Spleen (tissue), 11 donors: ENCODE measurements around the gene RAB11FIP5. TPM values are rescaled to one million over a fixed set of nuclear protein-coding genes. Genes with fewer than 3 reads are reported as not detected.

ENCODE experiments used
- DNase-seq: peaks from one replicate; pipeline ENCODE4 v3.0.0-alpha.2; 2020
- H3K27ac ChIP-seq, 8 donors: fragments of 200-600 bp; sonication (generic) in 7 of 8; 1 replicate in 4 of 8; 2 replicates in 4 of 8; pipeline versions ENCODE4 v1.5.0 to v1.8.0; 2016 to 2021; ENCODE audit warnings: inconsistent platforms in 4 of 8, mild to moderate bottlenecking in 4 of 8, moderate library complexity in 1 of 8
- H3K27me3 ChIP-seq, 7 donors: fragments of 200-600 bp; sonication (generic) in 6 of 7; replicated peaks in 1 of 7; 1 replicate in 4 of 7; 2 replicates in 3 of 7; pipeline versions ENCODE4 v1.5.0 to v1.8.0; 2016 to 2021; ENCODE audit warnings: inconsistent platforms in 3 of 7, mild to moderate bottlenecking in 1 of 7
- H3K36me3 ChIP-seq, 6 donors: fragments of 200-600 bp; sonication (generic) in 5 of 6; 1 replicate in 4 of 6; 2 replicates in 2 of 6; pipeline versions ENCODE4 v1.5.0 to v1.8.0; 2016 to 2021; ENCODE audit warnings: inconsistent platforms in 2 of 6
- H3K4me1 ChIP-seq, 6 donors: fragments of 200-600 bp; sonication (generic) in 5 of 6; 1 replicate in 3 of 6; 2 replicates in 3 of 6; pipeline versions ENCODE4 v1.5.0 to v1.8.0; 2016 to 2021; ENCODE audit warnings: inconsistent platforms in 3 of 6
- H3K4me3 ChIP-seq, 8 donors: fragments of 200-600 bp; sonication (generic) in 7 of 8; 1 replicate in 4 of 8; 2 replicates in 4 of 8; pipeline versions ENCODE4 v1.5.0 to v1.8.0; 2016 to 2021; ENCODE audit warnings: inconsistent platforms in 4 of 8, mild to moderate bottlenecking in 4 of 8, moderate library complexity in 2 of 8
- H3K9me3 ChIP-seq, 8 donors: fragments of 200-600 bp; sonication (generic) in 7 of 8; 1 replicate in 4 of 8; 2 replicates in 4 of 8; pipeline versions ENCODE4 v1.5.0 to v1.8.0; 2016 to 2021; ENCODE audit warnings: inconsistent platforms in 4 of 8
- CTCF ChIP-seq, 11 experiments: fragments of 200-600 bp in 7 of 11; fragments of 450-650 bp in 4 of 11; sonication (generic) in 4 of 11; IDR thresholded peaks in 8 of 11; conservative IDR thresholded peaks in 3 of 11; 1 replicate in 7 of 11; 2 replicates in 4 of 11; pipeline versions ENCODE4 v1.4.0 to v1.8.0; 2016 to 2021; ENCODE audit warnings: antibody characterized with exemption in 11 of 11, inconsistent platforms in 4 of 11, mild to moderate bottlenecking in 1 of 11
- POLR2A ChIP-seq, 3 donors: fragments of 450-650 bp; IDR thresholded peaks; one replicate each; pipeline ENCODE4 v1.5.1; 2017; ENCODE audit warnings: antibody characterized with exemption in 3 of 3, mild to moderate bottlenecking in 1 of 3
- POLR2AphosphoS5 ChIP-seq, 3 donors: sonication (generic); formaldehyde crosslinking; IDR thresholded peaks; one replicate each; pipeline ENCODE4 v1.5.1; 2017; ENCODE audit warnings: antibody characterized with exemption in 3 of 3
- whole genome bisulfite sequencing, 5 donors: extraction: QIAGEN DNeasy Blood & Tissue Kit in 3 of 5; methylation state at CpG; one replicate each; pipeline versions ENCODE4 v1.1.5 to v1.1.7; 2013 to 2018; 5-methylcytosine and 5-hydroxymethylcytosine counted together
- intact Hi-C: fragments of 100-400 bp; cut with DNase I; formaldehyde crosslinking; loops from one replicate; pipeline ENCODE4 v1.15.0; 2023; ENCODE audit warnings: low total_unique reads
- polyA plus RNA-seq, 3 donors: library from polyadenylated mRNA; stranded (reverse); fragments of 200-250 nt; gene quantifications; one replicate each; pipeline ENCODE4 v1.2.1, GENCODE V29; 2013
- total RNA-seq, 7 donors: library from RNA; depleted of rRNA in 3 of 7; stranded (reverse); fragments of >200 nt in 3 of 7; fragmentation: NEBNext Ultra II Directional in 4 of 7; extraction: Animal tissue kit (Norgen Biotek cat#: 25700) in 4 of 7; gene quantifications; one replicate each; pipeline versions ENCODE4 v1.1.0 to v1.2.1, GENCODE V29; 2016 to 2021
- donor health status: healthy with polysubstance abuse.
- donor health status: DM: no; HTN: no; CAD: no; lungs with moderate emphysema.
- donor health status: DM: no; HTN: no; CAD: no.
- donor health status: Bipolar disorder and iron deficiency.
- donor health status: healthy.
- donor health status: DM: no; HTN: no; CAD: no.
- donor health status: DM: yes; HTN: yes; CAD: no.

The RAB11FIP5 gene
- total and polyA plus RNA-seq, 10 donors: 9.5 to 127 (median 71.5) TPM

- H3K27ac ChIP-seq: no peak overlapping the region
- H3K4me1 ChIP-seq: no peaks in the 10 kb centered on the region
- H3K36me3 ChIP-seq: peaks cover 0 to 50% (median 10%) of the 10 kb centered on the region in 6 donors
- intact Hi-C loops: no loop called here
- 88 to 92% (median 90%) methylated on average over 5 of the region's 5 CpGs for WGBS, 5 donors
- DNase-seq: no peak
- H3K27me3 ChIP-seq: no peaks in the 10 kb centered on the region
- no peak overlapping the region for H3K4me3 ChIP-seq
- TF ChIP-seq POLR2AphosphoS5 (IDR thresholded peaks at IDR 0.05) (no peak), POLR2A (IDR thresholded peaks at IDR 0.05) (no peak), CTCF (IDR thresholded peaks at IDR 0.05 in 8 of 11, conservative IDR thresholded peaks at IDR 0.05 in 3 of 11) (no peak)
- no peaks in the 10 kb centered on the region for H3K9me3 ChIP-seq
Measured at GRCh38 chr2:73043276-73043675, 69.5 kb downstream of the RAB11FIP5 start.

GRCh38 chr2:73037947-73038585 lies 74.7 kb downstream of the RAB11FIP5 start:
- TF ChIP-seq POLR2AphosphoS5 (IDR thresholded peaks at IDR 0.05) (no peak), POLR2A (IDR thresholded peaks at IDR 0.05) (no peak), CTCF (IDR thresholded peaks at IDR 0.05 in 8 of 11, conservative IDR thresholded peaks at IDR 0.05 in 3 of 11) (no peak)
- DNase-seq: no peak
- intact Hi-C loops: no loop called here
- H3K4me3 ChIP-seq: no peak overlapping the region
- peaks cover 0 to 59% (median 10%) of the 10 kb centered on the region in 6 donors for H3K36me3 ChIP-seq
- no peaks in the 10 kb centered on the region for H3K9me3 ChIP-seq
- 89 to 94% (median 92%) methylated on average over 6 of the region's 6 CpGs for WGBS, 5 donors
- H3K4me1 ChIP-seq: peaks cover 0 to 41% (median 0%) of the 10 kb centered on the region in 6 donors
- H3K27ac ChIP-seq: no peak overlapping the region
- no peaks in the 10 kb centered on the region for H3K27me3 ChIP-seq

GRCh38 chr2:73036766-73037165 lies 76.0 kb downstream of the RAB11FIP5 start:
- DNase-seq: no peak
- Histone ChIP-seq H3K36me3 (peaks cover 0 to 61% (median 10%) of the 10 kb centered on the region in 6 donors), H3K9me3 (no peaks in the 10 kb centered on the region), H3K27me3 (no peaks in the 10 kb centered on the region), H3K27ac (peak overlapping the region in 2 of 8 donors; percentile 82 to 83), H3K4me1 (peaks cover 0 to 54% (median 0%) of the 10 kb centered on the region in 6 donors), H3K4me3 (no peak overlapping the region)
- TF ChIP-seq POLR2AphosphoS5 (IDR thresholded peaks at IDR 0.05) (no peak), POLR2A (IDR thresholded peaks at IDR 0.05) (no peak), CTCF (IDR thresholded peaks at IDR 0.05 in 8 of 11, conservative IDR thresholded peaks at IDR 0.05 in 3 of 11) (no peak)
- WGBS, 5 donors: 87 to 97% (median 92%) methylated on average over 6 to 11 of the region's 11 CpGs
- intact Hi-C loops: no loop called here

GRCh38 chr2:73035899-73036711 lies 76.6 kb downstream of the RAB11FIP5 start:
- TF ChIP-seq CTCF (IDR thresholded peaks at IDR 0.05 in 8 of 11, conservative IDR thresholded peaks at IDR 0.05 in 3 of 11) (no peak), POLR2A (IDR thresholded peaks at IDR 0.05) (no peak), POLR2AphosphoS5 (IDR thresholded peaks at IDR 0.05) (no peak)
- intact Hi-C loops: no loop called here
- no peak for DNase-seq
- no peaks in the 10 kb centered on the region for H3K27me3 ChIP-seq
- whole genome bisulfite sequencing, 5 donors: 84 to 96% (median 94%) methylated on average over 6 of the region's 6 CpGs
- H3K36me3 ChIP-seq: peaks cover 0 to 55% (median 9%) of the 10 kb centered on the region in 6 donors
- H3K27ac ChIP-seq: peak overlapping the region in 3 of 8 donors; percentile 82 to 85 (median 83)
- H3K4me3 ChIP-seq: no peak overlapping the region
- H3K4me1 ChIP-seq: peaks cover 0 to 61% (median 0%) of the 10 kb centered on the region in 6 donors
- H3K9me3 ChIP-seq: no peaks in the 10 kb centered on the region
